ENCODE results near the gene IFI27L2. TPM values are rescaled to one million over a fixed set of nuclear protein-coding genes. Genes with fewer than 3 reads are reported as not detected.

The IFI27L2 gene
- total and polyA plus RNA-seq, 2 of the 8 experiments (the other 6 are each of a cell fraction or from before 2014, with no cell fraction given): 14.0 to 69.6 TPM

DNA sequence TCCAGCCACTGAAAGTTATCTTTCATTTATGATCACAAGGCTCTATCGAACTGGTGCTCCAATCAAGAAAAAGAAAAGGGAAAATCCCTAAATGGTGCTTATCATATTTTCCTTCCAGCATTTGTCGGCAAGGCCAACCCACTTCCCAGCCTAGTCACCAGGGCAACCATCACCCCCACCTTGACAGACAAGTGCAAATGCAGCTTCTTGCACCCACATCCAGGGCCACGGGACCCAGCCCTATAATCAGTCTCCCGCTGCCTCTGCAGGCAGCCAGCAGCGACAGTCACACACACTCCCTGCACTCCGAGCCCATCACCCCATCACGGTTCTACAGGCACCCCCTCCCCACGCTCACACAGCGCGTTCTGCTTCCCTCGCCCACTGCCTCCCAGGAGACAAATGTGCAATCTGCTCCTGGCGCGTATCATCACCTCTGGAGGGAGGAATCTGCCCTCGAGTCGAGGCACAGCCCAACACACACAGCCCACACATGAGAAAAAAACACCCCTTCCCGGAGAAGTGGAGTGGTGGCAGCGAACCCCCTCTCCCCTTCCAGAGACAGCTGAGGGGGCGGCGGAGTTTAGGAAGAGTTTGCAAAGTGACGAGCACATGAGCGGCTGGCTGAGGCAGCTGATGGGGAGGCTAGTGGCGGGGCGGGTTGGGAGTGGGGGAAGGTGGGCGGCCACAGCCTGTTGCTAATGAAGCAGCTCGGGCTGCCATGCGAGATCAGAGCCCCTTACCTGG is 35.5 kb upstream of the IFI27L2 start:
- CTCF ChIA-PET (ENCODE audit: partially characterized antibody): interaction anchor here (0.8 to 3.1 kb wide), 7 partner anchors 13 to 140 kb away, joined by 3 to 12 read pairs (median 4); no protein-coding TSS in a partner anchor
- H3K9me3 ChIP-seq (ENCODE audit: insufficient read depth in 2 of 2, low read depth in 1 of 2, low read length in 1 of 2): no peaks in the 10 kb centered on the region
- H3K23me2 ChIP-seq (ENCODE audit: low read depth, low read length): no peaks in the 10 kb centered on the region
- no peak overlapping the region for H4K5ac ChIP-seq (ENCODE audit: insufficient read length, low read depth, low read length)
- no peak overlapping the region for H3K56ac ChIP-seq (replicated peaks; ENCODE audit: insufficient read length, low read depth, low read length)
- peak overlapping the region; percentile 44 for H3K4ac ChIP-seq (replicated peaks; ENCODE audit: insufficient read length, low read depth, low read length)
- no peak overlapping the region for H2BK120ac ChIP-seq (replicated peaks; ENCODE audit: low read depth, low read length)
- peak overlapping the region; percentile 22 to 64 for H3K4me2 ChIP-seq (ENCODE audit: insufficient read depth in 1 of 2, low read depth in 2 of 2, low read length in 2 of 2)
- no peak for TF ChIP-seq CBX5 (IDR thresholded peaks at IDR 0.05; ENCODE audit: low read depth, low read length)
- TF ChIP-seq GTF2F1 (IDR thresholded peaks at IDR 0.05; ENCODE audit: borderline replicate concordance, low read depth, low read length): no peak
- 0 out of 2 replicates have a peak, but pooled peaks have one; percentile 11 for TF ChIP-seq RBBP5 (IDR thresholded peaks at IDR 0.05; ENCODE audit: borderline replicate concordance, low read depth, low read length)
- H3K4me3 ChIP-seq (ENCODE audit: extremely low read depth in 1 of 4, insufficient read depth in 2 of 4, low read depth in 3 of 4, low read length in 4 of 4): peak overlapping the region in 1 of 4 experiments; percentile 44; a peak in 1 of 8 replicates
- POLR2A ChIA-PET (ENCODE audit: partially characterized antibody): interaction anchor here (1.7 to 1.8 kb wide), 2 partner anchors 9 to 84 kb away, joined by 3 to 6 read pairs; partner anchors contain the start of genes DDX24, IFI27L1 and PPP4R4
- 0 out of 2 replicates have a peak overlapping the region, but pooled peaks have one; percentile 1 for H3K18ac ChIP-seq (ENCODE audit: extremely low read depth, low read length)
- H3K79me2 ChIP-seq (ENCODE audit: control insufficient read depth in 1 of 2, insufficient read depth in 2 of 2, low read length in 2 of 2): no peaks in the 10 kb centered on the region
- peak overlapping the region; percentile 98 for H2AFZ ChIP-seq (ENCODE audit: low read length)
- H2AK5ac ChIP-seq (ENCODE audit: low read depth, low read length): no peak overlapping the region
- peak overlapping the region in 1 of 4 experiments; percentile 24; a peak in 1 of 7 replicates for H3K9ac ChIP-seq (replicated peaks in 1 of 4; ENCODE audit: extremely low read depth in 1 of 4, low read depth in 3 of 4, low read length in 3 of 4)
- H2BK5ac ChIP-seq (ENCODE audit: low read depth, low read length): 0 out of 2 replicates have a peak overlapping the region, but pooled peaks have one; percentile 10
- H3K27me3 ChIP-seq (replicated peaks in 1 of 4; ENCODE audit: control insufficient read depth in 3 of 4, extremely low read depth in 1 of 4, insufficient read depth in 3 of 4, low read length in 3 of 4): peaks cover 0 to 5% (median 3%) of the 10 kb centered on the region in 4 experiments; a peak in 3 of 7 replicates
- peak overlapping the region; percentile 62 for H4K91ac ChIP-seq (replicated peaks; ENCODE audit: insufficient read length, low read length)
- H3K23ac ChIP-seq (ENCODE audit: insufficient read length): no peak overlapping the region
- peak overlapping the region; percentile 51; the same call in 1 of the 2 replicates for H2BK12ac ChIP-seq (ENCODE audit: low read depth, low read length)
- H3K36me3 ChIP-seq (ENCODE audit: control insufficient read depth in 2 of 4, insufficient read depth in 4 of 4, low read length in 3 of 4): no peaks in the 10 kb centered on the region
- H2BK15ac ChIP-seq (ENCODE audit: low read length): 0 out of 2 replicates have a peak overlapping the region, but pooled peaks have one; percentile 75
- H3K27ac ChIP-seq (ENCODE audit: low read depth, low read length): no peak overlapping the region
- no peak for FAIRE-seq
- no peak for DNase-seq (ENCODE audit: low read depth in 1 of 2, low spot score in 2 of 2)
- H3K14ac ChIP-seq (ENCODE audit: insufficient read length): no peak overlapping the region
- no peaks in the 10 kb centered on the region for H3K79me1 ChIP-seq (ENCODE audit: low read depth, low read length)
- H4K20me1 ChIP-seq (replicated peaks in 1 of 2; ENCODE audit: control insufficient read depth in 1 of 2, insufficient read depth in 2 of 2, low read length in 2 of 2): no peaks in the 10 kb centered on the region
- H2BK20ac ChIP-seq (ENCODE audit: low read length): no peak overlapping the region
- H4K8ac ChIP-seq (ENCODE audit: extremely low read depth, insufficient read depth, low read length): peak overlapping the region; percentile 75; the same call in 1 of the 2 replicates
- WGBS, 2 experiments (ENCODE audit: extremely low coverage in 1 of 2, insufficient coverage in 1 of 2, insufficient read length in 1 of 2, insufficient replicate concordance in 2 of 2, low coverage in 1 of 2, low lambda C conversion rate in 2 of 2, missing lambda C conversion rate in 1 of 2): 45% methylated on average over 16 of the region's 26 CpGs; no CpG with 5 or more reads in 1 of the 2 experiments
- peaks cover 2 to 18% (median 8%) of the 10 kb centered on the region in 4 experiments for H3K4me1 ChIP-seq (replicated peaks in 1 of 4; ENCODE audit: control insufficient read depth in 3 of 4, insufficient read depth in 4 of 4, low read length in 3 of 4)
